ENCODE results near the gene ZFYVE28.

ZFYVE28 gene

DNA sequence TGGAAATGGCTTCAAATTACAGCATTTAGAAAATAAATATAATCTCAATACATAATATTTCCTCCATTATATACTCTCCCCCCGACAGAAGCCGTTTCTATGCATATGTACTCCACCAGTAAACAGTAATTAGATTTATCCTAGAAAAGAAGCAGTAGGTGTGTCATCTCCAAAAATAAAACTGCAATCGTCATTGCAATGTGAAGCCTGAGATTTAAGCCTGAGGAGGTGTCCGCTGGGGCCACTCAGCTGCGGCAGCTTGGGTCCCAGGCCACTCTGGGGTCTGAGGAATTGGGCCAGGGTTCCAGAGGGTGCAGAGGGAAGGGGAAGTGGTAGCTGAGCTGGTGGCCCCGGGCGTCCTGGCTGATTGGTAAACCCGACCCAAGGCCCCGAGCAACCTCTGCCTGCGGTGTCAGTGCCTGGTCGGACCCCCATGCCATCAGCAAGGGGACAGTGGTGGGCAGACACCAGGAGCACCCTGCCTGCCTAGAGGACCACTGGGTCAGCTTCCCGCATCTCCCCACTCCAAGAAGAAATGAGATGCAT, 148.8 kb downstream of the ZFYVE28 start:
- no peak for DNase-seq

GRCh38 chr4:2269206-2269531, 149.3 kb downstream of the ZFYVE28 start:
- no peak for DNase-seq

DNA sequence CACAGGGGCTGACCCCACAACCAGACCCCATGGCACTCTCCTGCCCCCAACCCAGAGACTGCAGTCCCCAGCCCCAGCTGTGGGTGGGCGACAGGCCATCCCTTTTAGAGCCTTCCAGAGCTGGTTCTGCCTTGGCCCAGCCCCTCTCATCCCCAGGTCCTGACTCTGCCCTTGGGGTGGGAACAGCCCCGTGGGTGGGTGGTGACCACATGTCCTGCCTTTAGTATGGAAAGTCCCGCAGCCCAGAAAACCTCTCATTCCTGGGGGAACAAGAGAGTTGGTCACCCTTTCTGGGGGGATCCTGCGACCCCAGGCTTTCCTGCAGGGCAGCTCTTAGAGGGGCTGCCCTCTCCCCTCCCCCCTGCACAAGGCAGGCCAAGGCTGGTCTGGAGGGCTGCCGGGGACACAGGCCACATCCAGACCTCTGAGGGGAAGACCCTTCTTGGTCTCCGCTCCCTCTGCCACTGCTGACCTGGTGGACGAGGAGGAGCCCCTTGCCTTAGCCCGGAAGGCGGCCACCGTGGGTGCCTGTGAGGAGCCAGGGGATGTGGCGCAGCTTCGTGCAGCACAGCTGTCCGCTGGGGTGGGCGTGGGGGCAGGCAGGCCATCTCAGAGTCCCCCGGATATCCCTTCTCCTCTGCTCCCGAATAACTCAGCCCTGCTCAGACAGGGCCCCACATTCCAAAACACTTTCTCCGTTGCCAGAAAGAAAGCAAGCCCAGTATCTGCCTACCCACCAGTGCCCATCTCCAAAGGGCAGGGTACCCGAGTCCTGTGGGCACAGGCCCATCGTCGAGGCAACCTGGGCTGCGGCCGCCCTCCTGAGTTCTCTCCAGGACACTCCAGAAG, 149.9 kb downstream of the ZFYVE28 start:
- no peak for DNase-seq

DNA sequence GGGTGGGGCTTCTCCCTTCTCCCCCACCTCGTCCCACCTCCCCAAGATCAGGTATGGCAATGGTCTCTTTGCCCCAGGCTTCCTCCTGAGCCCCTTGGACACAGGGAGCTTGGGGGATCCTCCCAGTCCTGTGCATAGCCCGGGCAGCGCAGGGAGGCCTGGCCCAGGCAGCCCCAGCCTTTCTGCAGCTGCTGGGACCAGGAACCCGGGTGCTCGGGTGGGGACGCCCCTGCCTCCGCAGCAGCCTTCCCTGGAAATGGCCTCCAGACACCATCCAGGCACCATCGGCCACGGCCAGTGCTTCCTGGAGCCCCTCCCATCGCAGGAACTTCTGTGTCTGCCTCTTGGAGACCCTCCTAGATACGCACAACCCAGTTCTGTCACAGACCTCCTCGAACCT, 150.6 kb downstream of the ZFYVE28 start:
- no peak for DNase-seq

- no peak for DNase-seq
These were observed 151.1 kb downstream of the ZFYVE28 start for GRCh38 chr4:2267320-2267811.

- no peak for DNase-seq
These were observed 151.6 kb downstream of the ZFYVE28 start for GRCh38 chr4:2266821-2267220.

DNA sequence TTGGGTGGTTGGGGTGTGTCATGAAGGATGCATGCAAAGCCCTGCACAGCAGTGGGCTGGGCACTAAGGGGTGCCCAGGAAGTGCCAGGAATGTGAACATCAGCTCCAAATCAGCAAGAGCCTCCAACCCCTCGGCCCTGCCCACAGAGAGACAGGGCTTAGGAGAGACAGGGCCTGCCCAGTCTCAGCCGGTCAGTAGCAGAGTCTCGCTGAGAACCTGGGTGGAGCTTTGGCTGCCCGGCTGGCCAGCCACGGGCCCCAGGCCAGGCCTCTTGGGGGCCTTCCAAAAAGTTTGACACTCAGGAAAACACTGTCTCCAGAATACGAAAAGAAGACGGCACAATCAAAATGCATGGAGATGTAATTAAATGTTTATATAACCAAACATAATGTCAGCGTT, 152.3 kb downstream of the ZFYVE28 start:
- DNase-seq: no peak

- DNase-seq: no peak
These were observed 153.0 kb downstream of the ZFYVE28 start for GRCh38 chr4:2265113-2266110.

DNA sequence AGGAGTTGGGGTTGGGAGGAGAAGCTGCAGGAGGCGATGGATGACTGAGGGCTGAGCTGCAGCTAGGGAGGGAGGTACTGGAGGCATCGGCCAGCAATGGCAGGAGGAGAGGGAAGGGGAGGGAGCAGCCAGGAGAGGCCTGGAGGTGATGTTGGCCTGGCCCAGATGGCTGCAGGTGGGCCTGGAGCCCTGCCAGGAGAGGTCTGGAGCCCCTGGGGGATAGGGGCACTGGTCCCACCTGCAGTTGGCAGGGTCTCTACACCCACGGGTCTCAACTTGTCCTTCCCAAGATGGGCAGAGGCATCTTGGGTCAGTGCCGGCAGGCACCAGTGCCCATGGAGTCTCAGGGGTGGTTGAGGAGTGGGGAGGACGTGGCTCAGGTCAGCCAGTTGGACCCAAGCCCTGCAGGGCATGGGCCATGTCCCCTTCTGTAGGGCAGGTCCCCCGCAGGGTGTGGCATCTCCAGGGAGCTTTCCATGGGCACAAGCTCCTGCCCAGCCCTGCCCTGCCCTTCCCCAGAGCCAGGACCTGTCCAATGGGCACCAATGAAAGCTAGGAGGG, 153.9 kb downstream of the ZFYVE28 start:
- no peak for DNase-seq

DNA sequence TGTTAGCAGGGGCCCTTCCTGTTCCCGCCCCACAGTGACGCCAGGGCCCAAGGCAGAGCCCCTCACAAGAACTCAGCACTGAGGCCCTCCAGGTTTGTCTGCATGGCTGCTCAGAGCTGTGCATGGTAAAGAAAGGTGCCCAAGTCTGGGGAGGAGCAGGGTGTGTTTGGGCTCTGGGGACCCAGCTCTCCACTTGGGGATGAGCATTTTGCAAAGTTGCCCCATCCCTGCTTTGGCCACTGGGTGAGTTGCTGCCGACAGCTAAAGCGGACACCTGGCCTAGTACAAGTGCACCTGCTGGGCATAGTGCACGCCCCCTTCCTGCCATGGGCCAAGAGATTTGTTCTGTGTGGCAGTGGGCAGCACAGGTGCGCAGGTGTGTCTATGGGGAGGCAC, 154.5 kb downstream of the ZFYVE28 start:
- peak; percentile 30 for DNase-seq

DNA sequence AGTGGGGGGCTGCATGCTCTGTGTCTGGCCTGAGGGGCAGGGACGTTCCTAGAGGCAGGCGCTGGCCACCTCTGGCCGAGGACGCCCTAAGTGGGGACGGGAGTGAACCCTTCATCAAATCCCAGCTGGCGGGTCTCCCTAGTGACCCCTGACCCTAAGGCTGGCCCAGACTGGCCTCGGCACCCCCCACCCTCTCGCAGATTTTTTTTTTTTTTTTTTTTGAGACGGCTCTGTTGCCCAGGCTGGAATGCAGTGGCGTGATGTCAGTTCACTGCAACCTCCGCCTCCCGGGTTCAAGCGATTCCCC, 155.5 kb downstream of the ZFYVE28 start:
- DNase-seq: no peak

DNA sequence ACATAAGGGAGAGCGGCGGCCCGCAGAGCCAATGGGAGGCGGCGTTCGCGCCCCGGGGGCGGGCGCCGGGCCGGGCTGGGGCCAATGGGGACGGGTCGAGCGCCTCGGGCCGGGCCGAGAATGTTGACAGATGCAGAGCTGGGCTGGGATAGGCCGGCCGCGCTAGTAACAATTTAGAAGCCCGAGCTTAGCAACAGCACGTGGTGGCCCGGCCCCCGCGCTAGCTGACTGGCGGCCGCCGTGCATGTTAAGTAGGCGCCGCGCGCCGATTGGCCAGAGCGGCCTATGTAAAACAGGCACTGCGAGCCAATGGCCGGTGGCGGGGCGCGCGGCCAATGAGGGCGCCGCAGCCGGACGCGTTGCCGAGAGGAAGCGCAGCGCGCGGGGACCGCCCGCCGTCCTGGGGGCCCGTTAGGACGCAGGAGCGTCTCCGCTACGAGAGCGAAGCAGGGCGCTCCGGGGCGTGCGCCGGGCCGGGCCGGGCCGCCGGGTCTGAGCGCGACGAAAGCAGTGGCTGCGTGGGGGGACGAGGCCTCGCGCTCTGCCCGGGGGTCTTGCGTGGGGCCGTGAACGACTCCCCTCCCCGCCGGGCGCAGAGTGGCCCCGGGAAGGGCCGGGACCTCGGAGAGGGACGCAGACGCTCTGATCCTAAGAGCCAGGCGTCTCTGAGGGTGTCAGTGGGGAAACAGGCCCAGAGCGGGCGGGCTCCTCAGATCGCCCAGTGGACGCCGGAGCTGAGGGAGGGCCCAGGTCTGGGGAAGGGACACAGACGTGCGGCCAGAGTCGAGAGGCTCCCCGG, 156.1 kb downstream of the ZFYVE28 start:
- peak; percentile 99 for DNase-seq

DNA sequence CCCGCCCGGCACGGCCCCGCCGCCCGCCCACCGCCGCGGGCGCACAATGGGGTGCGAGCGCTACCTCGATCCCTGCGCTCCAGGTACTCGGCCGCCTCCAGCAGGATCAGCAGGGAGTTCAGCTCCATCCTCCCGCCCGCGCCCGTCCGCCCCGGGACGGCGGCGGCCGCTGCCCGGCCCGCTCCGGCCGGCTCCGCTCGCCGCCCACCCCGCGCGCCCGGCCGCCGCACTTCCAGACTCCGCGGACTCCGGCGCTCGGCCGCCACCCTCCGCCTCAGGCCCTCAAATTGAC, 156.6 kb downstream of the ZFYVE28 start, which contains the start of gene MXD4:
MXD4 (minus strand) TSS at position 257 of the 292 bp plus-strand sequence; CDS start at position 128, 129 bp downstream.
- no peak for DNase-seq

DNA sequence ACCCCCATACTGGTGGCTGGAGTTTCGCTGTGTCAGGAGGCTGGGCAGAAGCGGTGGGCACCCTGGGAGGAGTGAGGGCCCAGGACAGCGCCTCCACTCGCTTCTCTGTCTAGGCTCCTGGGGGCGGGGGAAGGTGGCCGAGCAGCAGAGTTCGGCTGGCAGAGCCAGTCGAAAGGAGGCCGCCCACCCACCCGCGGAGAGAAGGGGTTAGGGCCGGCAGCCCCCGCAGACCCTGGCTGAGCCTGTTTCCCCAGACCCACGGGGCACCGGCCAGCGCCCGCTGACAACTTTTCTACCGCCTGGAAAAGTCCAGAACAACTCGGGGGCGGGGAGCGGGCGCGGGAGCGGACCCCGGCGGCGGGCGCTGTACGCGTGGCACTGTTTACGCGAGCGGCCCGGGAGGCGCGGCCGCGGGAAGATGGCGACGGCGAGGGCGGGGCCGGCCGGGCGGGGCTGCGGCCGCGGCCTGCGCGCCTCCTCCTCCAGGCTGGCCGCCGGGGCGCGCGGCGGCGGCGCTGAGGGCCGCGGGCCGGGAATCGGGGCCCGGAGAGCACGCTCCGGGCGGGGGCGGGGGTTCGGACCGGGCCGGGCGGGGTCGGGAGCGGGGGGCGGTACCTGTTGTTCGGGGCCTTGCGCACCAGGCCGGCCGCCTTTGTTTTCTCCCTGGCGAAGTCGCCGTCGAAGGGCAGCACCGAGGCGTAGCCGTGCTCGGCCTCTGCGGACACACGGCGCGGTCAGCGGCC, 157.2 kb downstream of the ZFYVE28 start:
- DNase-seq: peak; percentile 20

DNA sequence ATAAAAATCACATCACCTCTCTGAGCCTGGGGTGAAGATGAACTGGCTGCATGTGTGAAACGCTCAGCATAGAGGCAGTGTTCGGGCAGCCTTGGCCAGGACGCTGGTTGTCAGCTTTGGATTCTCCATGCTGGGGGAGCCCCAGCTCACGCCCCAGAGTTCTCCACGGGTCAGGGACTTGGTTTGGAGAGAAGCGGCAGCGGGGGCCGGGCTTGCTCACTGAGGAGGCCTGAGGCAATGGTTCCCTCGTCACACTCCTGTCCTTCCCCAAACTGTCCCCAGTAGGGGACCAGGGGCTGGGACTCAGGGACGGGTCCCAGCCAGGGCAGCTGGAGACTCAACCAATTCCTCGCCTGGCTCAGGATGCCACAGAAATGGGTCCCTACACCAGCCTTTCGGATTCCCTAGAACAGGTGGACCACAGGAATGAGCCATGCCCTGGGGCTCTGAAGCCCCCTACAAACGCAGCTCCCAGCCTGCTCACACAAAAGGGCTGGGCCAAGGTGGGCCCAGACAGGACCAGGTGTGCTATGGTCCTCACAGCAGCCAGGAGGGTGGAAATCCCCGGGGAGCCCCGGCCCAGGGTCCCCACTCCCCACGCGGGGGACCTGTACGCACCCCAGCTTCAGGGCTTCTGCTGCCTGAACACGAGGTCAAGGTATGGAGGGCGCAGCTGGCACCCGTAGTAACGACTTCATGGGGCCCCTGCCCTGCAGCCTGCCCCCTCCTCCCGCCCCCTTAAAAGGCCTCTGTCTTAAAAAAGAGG, 157.9 kb downstream of the ZFYVE28 start:
- no peak for DNase-seq

- no peak for DNase-seq
These were observed 158.7 kb downstream of the ZFYVE28 start for GRCh38 chr4:2259541-2260343.

- no peak for DNase-seq
These were observed 159.4 kb downstream of the ZFYVE28 start for GRCh38 chr4:2259036-2259540.

DNA sequence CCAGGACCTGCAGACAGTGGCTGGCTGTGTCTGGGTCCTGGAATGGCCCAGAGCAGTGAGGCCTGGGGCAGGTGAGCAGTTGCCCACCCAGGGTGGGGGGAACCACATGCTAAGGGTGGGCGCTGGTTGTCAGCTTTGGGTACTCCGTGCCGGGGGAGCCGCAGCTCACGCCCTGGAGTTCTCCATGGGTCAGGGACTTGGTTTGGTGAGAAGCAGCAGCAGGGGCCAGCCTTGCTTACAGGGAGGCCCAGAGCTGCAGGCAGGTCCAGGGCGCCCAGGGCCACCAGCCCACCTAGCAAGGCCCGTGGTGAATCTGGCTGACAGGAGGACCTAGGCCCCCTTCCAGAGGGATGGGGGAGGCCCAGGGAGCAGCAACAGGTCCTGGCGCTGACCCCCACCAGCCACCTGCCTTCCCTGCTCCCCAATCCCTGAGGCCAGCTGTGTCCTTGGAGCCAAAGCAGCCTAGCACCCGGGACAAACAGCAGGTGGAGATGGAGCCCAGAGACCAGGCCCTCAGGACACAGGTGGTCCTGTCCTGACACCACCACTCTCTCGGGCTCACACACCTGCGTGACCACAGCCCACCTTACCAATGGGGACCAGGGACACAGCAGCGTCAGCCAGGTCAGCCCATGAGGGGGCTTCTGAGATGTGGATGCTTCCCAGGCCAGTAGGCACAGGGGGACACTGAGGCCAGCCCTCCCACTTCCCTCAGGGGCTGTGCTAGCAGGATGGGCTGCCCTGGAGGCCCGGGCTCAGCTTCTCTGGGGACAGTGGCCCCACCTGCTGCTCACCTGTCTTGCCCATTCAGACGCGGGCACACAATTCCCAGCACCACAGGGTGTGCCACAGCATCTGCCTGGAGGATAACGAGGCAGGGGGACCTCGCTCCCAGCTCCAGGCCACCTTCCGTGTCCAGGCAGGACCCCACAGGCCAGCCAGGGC, 160.1 kb downstream of the ZFYVE28 start:
- no peak for DNase-seq
